ENCODE results near the gene SETBP1.

The SETBP1 gene

GRCh38 chr18:44987371-44987770 is 306.7 kb downstream of the SETBP1 start:
- no peak for DNase-seq

GRCh38 chr18:44988821-44989587 is 308.3 kb downstream of the SETBP1 start:
- no peak for DNase-seq

GRCh38 chr18:44996261-44996660 is 315.6 kb downstream of the SETBP1 start:
- no peak for DNase-seq

GRCh38 chr18:44997174-44997573 is 316.5 kb downstream of the SETBP1 start:
- DNase-seq: no peak

- DNase-seq: no peak
Observed at GRCh38 chr18:44998360-44998759, 317.7 kb downstream of the SETBP1 start.

- DNase-seq: no peak
Observed at GRCh38 chr18:45004546-45005080, 323.9 kb downstream of the SETBP1 start.

DNA sequence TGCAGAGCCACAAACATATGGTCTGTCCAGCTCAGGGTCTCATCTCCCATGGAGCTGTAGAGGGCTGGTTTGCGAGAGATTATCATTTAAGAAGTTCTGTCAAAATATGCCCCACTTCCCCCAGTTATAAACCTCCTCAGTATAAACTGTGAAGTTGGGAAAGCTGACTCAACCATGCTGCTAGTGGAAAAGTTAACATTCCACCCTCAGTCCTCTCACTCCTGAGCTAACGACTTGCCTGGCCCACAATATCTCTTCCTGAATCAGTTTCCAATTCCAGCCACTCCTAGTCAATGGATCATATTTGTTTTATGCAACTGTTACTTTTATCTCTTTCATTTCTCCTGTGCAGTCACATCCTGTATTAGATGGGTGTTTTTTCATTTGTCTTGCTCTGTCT is 326.2 kb downstream of the SETBP1 start:
- no peak for DNase-seq

GRCh38 chr18:45007531-45007930 is 326.8 kb downstream of the SETBP1 start:
- DNase-seq: no peak

DNA sequence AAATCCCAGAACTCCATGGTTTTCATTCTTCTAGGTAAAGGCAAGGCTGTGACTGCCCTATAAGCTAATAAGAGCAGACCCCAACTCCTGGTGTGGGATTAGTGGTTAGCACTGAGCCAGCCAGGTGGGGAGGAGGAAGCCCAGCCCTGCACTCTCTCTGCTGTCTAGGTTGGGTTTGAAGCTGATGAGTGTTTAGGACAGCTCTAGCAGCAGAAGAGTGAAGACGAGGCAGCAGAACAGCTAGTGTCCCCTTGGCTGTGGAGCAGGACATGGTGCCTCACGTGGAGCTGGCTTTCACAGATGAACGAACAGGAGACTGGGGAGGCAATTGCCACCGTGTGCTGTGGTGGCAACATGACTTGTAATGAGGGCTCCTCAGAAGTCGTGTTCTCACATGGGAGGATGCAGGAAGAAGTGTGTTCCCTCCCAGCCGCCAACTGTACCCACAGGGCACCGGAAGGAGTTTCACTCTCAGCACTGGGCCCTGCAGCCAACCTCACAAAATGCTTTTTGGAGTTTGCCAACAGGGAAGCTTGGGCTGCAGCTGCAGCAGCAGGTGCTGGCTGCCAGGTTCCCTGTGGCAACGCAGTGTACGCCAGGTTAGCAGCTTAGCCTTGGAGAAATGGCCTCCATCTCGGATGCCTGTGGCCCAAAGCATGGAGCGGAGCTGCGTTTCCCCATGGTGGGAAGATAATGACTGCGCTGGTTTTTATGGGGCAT is 328.2 kb downstream of the SETBP1 start:
- peak; percentile 19 for DNase-seq

GRCh38 chr18:45009756-45010155 is 329.1 kb downstream of the SETBP1 start:
- peak; percentile 8 for DNase-seq

DNA sequence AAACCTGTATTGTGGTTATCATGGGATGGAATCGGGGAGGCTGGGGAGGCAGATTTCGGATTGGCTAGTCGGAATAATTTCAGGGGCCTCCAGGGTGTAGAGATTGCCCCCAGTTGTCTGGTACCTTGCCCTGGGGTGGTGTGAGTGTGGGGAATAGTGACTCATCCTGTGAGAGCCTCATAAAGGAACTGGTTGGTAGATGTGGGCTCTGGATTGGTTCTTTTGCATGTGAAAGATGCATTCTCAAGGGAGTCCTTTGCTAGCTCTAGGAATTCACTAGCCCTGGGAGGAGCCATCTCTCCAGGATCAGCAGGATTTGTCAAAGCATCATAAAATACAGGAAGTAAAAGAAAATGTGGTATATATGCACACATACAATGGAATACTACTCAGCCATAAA is 331.6 kb downstream of the SETBP1 start:
- no peak for DNase-seq

- no peak for DNase-seq
Observed at GRCh38 chr18:45014047-45014501, 333.4 kb downstream of the SETBP1 start.

GRCh38 chr18:45015788-45016128 is 335.1 kb downstream of the SETBP1 start:
- DNase-seq: no peak

- DNase-seq: no peak
Observed at GRCh38 chr18:45019469-45019868, 338.8 kb downstream of the SETBP1 start.

GRCh38 chr18:45023519-45023918 is 342.8 kb downstream of the SETBP1 start:
- no peak for DNase-seq

- no peak for DNase-seq
Observed at GRCh38 chr18:45024357-45025088, 343.8 kb downstream of the SETBP1 start.

GRCh38 chr18:45025089-45025450 is 344.4 kb downstream of the SETBP1 start:
- DNase-seq: no peak

DNA sequence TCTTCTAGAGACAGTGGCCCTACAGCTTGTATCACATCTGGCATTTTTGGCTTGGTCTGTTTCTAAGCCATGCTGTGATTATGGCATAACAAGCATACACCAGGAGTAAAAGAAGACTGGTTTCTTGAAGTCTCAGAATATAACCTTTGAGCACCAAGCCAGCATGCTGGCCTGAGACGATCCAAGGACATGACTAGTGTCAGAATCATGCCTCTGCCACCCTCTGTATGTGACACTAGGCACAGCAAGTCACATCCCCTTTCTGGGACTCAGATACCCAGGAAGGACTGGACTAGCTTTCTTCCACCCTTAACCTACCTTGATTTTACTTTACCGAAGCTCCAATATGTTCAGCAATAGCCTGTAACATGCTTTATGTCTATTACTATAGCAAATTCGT is 345.5 kb downstream of the SETBP1 start:
- no peak for DNase-seq

- no peak for DNase-seq
Observed at GRCh38 chr18:45034179-45034578, 353.5 kb downstream of the SETBP1 start.

DNA sequence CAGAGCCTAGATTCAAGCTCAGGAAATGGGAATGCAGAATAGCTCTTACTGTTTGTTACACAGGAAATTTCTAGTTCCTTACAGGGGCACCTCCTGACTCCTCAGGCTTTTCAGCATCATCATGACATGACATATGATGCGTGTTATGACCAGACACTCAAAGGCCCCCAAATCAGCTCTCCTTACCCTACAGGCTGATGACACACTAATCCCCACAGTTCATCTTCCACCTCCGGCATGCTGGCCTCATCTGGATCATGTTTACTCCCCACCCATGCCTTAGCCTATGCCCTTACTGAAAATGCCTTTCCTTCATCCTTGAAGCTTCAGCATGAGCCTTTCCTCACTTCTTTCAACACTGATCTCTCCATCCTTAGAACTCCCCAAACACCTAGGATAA is 356.9 kb downstream of the SETBP1 start:
- no peak for DNase-seq

GRCh38 chr18:45039376-45039775 is 358.7 kb downstream of the SETBP1 start:
- no peak for DNase-seq

- no peak for DNase-seq
Observed at GRCh38 chr18:45040879-45041278, 360.2 kb downstream of the SETBP1 start.

GRCh38 chr18:45044787-45045186 is 364.1 kb downstream of the SETBP1 start:
- no peak for DNase-seq

DNA sequence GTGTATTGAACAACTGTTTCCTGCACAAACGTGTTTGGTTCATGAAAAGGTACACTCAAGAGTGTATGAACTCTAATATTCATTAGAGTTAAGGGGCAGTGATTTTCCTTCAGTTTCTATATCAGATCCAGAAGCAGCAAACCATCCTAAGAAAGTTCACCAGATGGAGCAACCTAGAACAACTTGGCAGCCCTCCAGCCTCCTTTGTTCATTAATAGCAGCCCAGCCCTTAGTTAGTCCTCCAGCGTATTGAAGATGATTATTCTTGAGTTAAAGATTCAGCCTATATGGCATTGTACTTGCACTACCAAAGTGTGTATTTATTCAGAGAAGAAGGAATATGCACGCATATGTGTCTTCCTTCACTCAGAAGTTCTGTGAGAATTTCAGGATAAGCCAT is 365.5 kb downstream of the SETBP1 start:
- no peak for DNase-seq
